Muscle of leg (tissue), 11 donors: ENCODE data around the gene GSAP. TPM values are rescaled to one million over a fixed set of nuclear protein-coding genes. Genes with fewer than 3 reads are reported as not detected.
A peak's percentile ranks its signal among the peaks of the same experiment; 100 is the strongest.
"Not testable (repeated sequence)": the region's sequence is repeated elsewhere in the genome, so short reads cannot be mapped to it uniquely, and the experiment has no call there.

Experiments used
- DNase-seq: peaks from one replicate; pipeline ENCODE4 v3.0.0; 2013
- H3K27ac ChIP-seq: one replicate; pipeline ENCODE4 v1.5.1; 2013; ENCODE audit warnings: mild to moderate bottlenecking, low read length, control low read depth
- H3K27me3 ChIP-seq: one replicate; pipeline ENCODE4 v1.6.1; 2013; ENCODE audit warnings: low read length; ENCODE audit not compliant: control insufficient read depth, insufficient read depth
- H3K36me3 ChIP-seq: one replicate; pipeline ENCODE4 v1.6.1; 2013; ENCODE audit warnings: low read length; ENCODE audit not compliant: control insufficient read depth, insufficient read depth
- H3K4me1 ChIP-seq: one replicate; pipeline ENCODE4 v1.6.1; 2013; ENCODE audit warnings: low read length; ENCODE audit not compliant: control insufficient read depth, insufficient read depth
- H3K4me3 ChIP-seq: one replicate; pipeline ENCODE4 v1.5.1; 2013; ENCODE audit warnings: low read length, control low read depth
- H3K9me3 ChIP-seq: replicated peaks from 2 replicates; pipeline ENCODE4 v1.6.1; 2013; ENCODE audit warnings: low read depth, low read length; ENCODE audit not compliant: control insufficient read depth
- WGBS: methylation state at CpG from one replicate; pipeline ENCODE4 v1.1.5; 2013; ENCODE audit warnings: missing lambda C conversion rate; ENCODE audit not compliant: insufficient coverage; 5-methylcytosine and 5-hydroxymethylcytosine counted together
- polyA plus RNA-seq, 8 donors: library from polyadenylated mRNA; unstranded; fragments of 120-200 nt; gene quantifications; one replicate each; pipeline versions ENCODE4 v1.2.1 to v1.2.3, GENCODE V29; 2013; ENCODE audit warnings: inconsistent platforms in 1 of 8, low replicate concordance in 1 of 8; ENCODE audit not compliant: insufficient read length in 8 of 8, insufficient read depth in 1 of 8
- total RNA-seq: library from RNA; stranded (reverse); fragments of 120-200 nt; gene quantifications from one replicate; pipeline ENCODE4 v1.2.4, GENCODE V29; 2013

The GSAP gene
- total and polyA plus RNA-seq, 9 donors: 2.3 to 5.6 (median 4.2) TPM

DNA sequence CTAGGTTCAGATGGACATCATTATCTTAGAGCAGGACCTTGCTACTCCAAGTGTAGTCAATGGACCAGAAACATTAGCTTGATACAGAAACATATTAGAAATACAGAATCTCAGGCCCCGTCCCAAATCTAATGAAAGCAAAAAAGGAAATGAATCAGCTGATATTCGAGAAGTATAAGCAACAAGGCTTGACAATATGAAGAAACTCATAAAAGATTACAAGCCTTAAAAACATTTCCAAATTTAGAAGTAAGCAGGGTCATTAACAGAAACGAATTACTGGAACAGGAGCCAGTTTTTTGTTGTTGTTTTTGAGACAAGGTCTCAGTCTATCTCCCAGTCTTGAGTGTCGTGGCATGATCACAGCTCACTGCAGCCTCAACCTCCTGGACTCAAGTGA is 40.5 kb upstream of the GSAP start:
- Histone ChIP-seq H3K9me3 (no peaks in the 10 kb centered on the region), H3K4me1 (peaks cover 10% of the 10 kb centered on the region), H3K4me3 (no peak overlapping the region), H3K27ac (no peak overlapping the region), H3K27me3 (no peaks in the 10 kb centered on the region), H3K36me3 (no peaks in the 10 kb centered on the region)
- WGBS: no CpG with 5 or more reads among the region's 4 CpGs
- no peak for DNase-seq

DNA sequence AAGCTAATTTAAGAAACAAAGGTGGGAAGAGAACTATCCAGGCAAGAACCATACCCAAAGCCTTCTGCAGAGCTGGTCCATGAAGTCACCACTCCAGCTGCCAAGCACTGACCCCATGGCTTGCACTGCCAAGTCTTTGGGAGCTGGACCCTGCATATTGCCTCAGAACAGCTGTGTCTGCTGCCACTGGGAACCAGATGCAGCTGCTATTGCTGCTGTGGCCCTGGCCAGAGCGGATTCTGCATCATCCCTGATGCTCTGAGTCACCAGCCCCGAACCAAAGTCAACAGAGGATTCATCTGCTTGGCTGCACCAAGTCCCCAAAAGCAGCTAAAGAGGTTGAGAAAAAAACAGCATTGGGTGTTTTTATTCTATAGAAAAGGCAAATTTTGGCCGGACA is 39.2 kb upstream of the GSAP start:
- Histone ChIP-seq H3K27ac (peak overlapping the region; percentile 18), H3K4me3 (no peak overlapping the region), H3K9me3 (no peaks in the 10 kb centered on the region), H3K4me1 (peaks cover 10% of the 10 kb centered on the region), H3K36me3 (no peaks in the 10 kb centered on the region), H3K27me3 (no peaks in the 10 kb centered on the region)
- peak; percentile 87 for DNase-seq
- 81% methylated on average over 3 of the region's 3 CpGs for whole genome bisulfite sequencing

DNA sequence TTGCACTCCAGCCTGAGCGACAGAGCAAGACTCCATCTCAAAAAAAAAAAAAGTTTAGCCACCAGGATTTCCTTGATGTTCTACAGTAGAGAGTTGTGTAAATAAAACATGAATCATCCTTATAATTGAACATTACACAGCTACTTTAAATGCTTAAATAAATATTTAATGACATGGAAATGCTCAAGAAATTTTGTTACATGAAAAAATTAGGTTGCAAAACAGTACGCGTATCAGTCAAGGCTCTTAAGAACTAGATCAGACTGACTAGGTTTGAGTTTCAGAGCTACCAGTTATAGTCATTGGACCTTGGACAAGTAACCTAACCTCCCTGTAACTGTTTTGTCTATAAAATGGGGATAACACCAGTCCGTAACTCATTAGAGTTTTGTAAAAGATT is 38.7 kb upstream of the GSAP start:
- peaks cover 10% of the 10 kb centered on the region for H3K4me1 ChIP-seq
- H3K27me3 ChIP-seq: no peaks in the 10 kb centered on the region
- H3K4me3 ChIP-seq: no peak overlapping the region
- no peak for DNase-seq
- peak overlapping the region; percentile 21 for H3K27ac ChIP-seq
- no CpG with 5 or more reads among the region's 4 CpGs for WGBS
- no peaks in the 10 kb centered on the region for H3K36me3 ChIP-seq
- H3K9me3 ChIP-seq: no peaks in the 10 kb centered on the region

DNA sequence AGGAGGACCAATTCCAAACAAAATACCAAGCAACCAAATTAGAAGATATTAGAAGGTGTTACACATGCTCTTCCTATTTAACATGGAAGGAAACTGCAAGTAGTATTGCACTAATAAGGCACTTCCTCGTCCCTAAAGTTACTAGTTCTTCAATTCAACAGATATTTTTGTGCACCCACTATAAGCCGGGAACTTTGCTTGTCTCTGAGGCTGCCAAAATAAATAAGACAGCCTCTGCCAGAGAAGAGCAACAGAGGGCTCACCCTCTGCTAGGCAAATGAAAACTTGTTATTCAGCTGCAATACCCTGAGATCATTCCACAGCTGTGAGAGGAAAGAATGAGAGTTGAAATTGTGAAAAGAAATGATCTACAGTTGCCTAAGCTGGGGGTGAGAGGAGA is 37.4 kb upstream of the GSAP start:
- Histone ChIP-seq H3K36me3 (no peaks in the 10 kb centered on the region), H3K27me3 (no peaks in the 10 kb centered on the region), H3K9me3 (no peaks in the 10 kb centered on the region), H3K4me1 (peaks cover 10% of the 10 kb centered on the region), H3K4me3 (no peak overlapping the region), H3K27ac (no peak overlapping the region)
- 31% methylated on average over 2 of the region's 2 CpGs for WGBS
- peak; percentile 37 for DNase-seq

DNA sequence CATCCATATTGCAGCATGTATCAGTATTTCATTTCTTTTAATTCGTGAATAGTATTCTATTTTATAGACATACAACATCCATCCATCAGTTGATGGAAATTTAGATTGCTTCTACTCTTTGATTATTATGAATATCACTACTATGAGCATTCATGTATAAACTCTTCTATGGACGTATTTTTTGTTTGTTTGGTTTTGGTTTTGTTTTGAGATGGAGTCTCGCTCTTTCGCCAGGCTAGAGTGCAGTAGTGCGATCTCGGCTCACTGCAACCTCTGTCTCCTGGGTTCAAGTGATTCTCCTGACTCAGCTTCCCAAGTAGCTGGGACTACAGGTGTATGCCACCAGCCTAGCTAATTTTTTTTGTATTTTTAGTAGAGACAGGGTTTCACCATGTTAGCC is 35.8 kb upstream of the GSAP start:
- not testable (repeated sequence) for H3K9me3 ChIP-seq, H3K27ac ChIP-seq, DNase-seq, H3K27me3 ChIP-seq, H3K4me1 ChIP-seq, H3K4me3 ChIP-seq, H3K36me3 ChIP-seq
- WGBS: 93% methylated on average over 3 of the region's 6 CpGs

DNA sequence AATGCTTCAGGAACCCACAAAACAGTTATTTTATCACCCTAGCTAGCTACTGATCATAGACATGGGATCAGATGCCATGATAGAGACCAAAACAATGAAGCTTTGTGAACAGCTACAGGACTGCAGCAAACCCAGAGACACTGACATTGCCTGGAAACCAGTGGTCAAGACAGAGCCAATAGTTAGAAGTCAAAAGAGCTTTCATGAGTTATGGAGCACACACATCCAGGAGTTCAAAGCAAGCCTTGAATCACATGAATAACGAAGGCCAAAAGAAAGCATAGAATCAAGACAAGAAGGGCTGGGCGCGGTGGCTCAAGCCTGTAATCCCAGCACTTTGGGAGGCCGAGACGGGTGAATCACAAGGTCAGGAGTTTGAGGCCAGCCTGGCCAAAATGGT is 34.5 kb upstream of the GSAP start:
- Histone ChIP-seq H3K27ac (no peak overlapping the region), H3K9me3 (no peaks in the 10 kb centered on the region), H3K4me3 (no peak overlapping the region), H3K4me1 (peaks cover 10% of the 10 kb centered on the region), H3K27me3 (no peaks in the 10 kb centered on the region), H3K36me3 (no peaks in the 10 kb centered on the region)
- DNase-seq: no peak
- 100% methylated on average over 5 of the region's 5 CpGs for WGBS

DNA sequence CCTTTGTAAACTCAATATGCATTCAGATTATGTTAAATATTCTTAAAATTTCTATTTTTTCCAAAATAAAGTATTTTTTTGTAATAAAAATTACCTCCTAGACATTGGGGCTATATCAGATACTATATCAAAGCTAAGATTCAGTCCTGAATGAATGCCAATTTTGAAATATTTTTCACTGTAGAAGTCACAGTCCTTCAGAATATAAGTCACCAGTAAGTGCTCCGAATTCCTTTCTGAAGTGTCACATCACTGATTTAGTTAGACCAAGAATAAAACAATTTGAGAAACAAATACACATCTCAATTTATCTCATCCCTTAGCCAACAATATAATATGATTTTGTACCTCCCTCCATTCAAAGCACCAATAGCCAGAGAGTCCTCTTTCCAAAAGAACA is 33.9 kb upstream of the GSAP start:
- Histone ChIP-seq H3K36me3 (no peaks in the 10 kb centered on the region), H3K9me3 (no peaks in the 10 kb centered on the region), H3K4me1 (peaks cover 10% of the 10 kb centered on the region), H3K27me3 (no peaks in the 10 kb centered on the region), H3K4me3 (no peak overlapping the region), H3K27ac (no peak overlapping the region)
- WGBS: 88% methylated on average over 1 of the region's 1 CpG
- DNase-seq: no peak

DNA sequence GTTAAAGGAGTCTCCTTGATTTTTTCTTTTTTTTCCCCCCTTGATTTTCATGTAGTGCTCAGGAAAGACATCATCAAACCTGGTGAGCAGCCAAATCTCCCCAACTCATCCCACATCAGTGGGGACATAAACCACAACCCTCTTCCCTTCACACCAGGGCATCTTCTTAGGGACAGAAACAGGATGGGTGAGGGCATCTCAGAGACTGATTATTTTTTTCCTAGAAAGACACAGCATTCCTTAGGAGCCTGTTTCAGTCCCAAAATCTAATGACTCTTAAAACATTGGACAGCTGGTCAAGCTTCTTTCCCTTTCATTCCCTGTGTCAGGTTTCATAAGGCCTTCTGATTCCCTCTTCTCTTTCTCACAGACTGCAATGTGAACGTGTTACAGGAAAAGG is 31.5 kb upstream of the GSAP start:
- Histone ChIP-seq H3K27me3 (no peaks in the 10 kb centered on the region), H3K9me3 (no peaks in the 10 kb centered on the region), H3K4me3 (no peak overlapping the region), H3K36me3 (no peaks in the 10 kb centered on the region), H3K4me1 (peaks cover 6% of the 10 kb centered on the region), H3K27ac (no peak overlapping the region)
- WGBS: no CpG with 5 or more reads among the region's 1 CpG
- no peak for DNase-seq

DNA sequence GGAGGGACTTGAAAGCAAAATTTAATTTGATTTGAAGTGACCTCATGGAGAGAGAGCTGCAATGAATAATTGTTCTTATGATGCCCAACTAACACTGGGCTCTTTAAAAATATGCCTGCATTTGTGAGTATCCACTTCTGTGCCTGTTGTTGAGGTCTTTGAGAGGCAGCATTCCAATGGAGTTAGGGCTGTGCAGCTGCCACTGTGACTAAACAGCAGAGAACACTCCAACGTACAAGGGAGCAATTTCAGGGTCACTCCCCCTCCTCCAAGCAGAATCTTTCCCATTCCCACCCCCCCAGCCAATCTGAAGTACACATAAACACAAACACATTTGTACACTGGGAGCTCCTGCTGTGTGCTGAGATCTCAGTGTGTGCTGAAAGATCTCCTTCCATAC is 28.0 kb upstream of the GSAP start:
- H3K9me3 ChIP-seq: no peaks in the 10 kb centered on the region
- no peak overlapping the region for H3K4me3 ChIP-seq
- WGBS: no CpG with 5 or more reads among the region's 1 CpG
- peak overlapping the region; percentile 77 for H3K27ac ChIP-seq
- no peaks in the 10 kb centered on the region for H3K36me3 ChIP-seq
- peaks cover 5% of the 10 kb centered on the region for H3K4me1 ChIP-seq
- peak; percentile 85 for DNase-seq
- H3K27me3 ChIP-seq: no peaks in the 10 kb centered on the region

DNA sequence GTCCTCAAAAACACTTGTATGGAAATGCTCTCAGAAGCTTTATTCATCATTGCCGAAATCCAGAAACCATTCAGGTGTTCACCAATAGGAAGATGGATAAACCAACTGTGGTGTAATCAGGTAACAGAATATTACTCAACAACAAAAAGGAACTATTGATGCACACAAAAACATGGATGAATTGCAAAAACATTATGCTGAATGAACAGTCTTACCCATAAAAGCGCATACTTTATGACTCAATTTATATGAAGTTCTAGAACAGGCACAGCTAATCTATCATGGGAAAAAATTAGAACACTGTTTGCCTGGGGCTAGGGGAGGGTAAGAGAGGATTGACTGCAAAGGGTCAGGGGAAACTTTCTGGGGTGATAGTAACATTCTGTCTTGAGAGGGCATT is 26.9 kb upstream of the GSAP start:
- Histone ChIP-seq H3K9me3 (no peaks in the 10 kb centered on the region), H3K4me3 (no peak overlapping the region), H3K27ac (peak overlapping the region; percentile 77), H3K36me3 (no peaks in the 10 kb centered on the region), H3K27me3 (no peaks in the 10 kb centered on the region), H3K4me1 (peaks cover 5% of the 10 kb centered on the region)
- DNase-seq: no peak
- 100% methylated on average over 1 of the region's 2 CpGs for WGBS

DNA sequence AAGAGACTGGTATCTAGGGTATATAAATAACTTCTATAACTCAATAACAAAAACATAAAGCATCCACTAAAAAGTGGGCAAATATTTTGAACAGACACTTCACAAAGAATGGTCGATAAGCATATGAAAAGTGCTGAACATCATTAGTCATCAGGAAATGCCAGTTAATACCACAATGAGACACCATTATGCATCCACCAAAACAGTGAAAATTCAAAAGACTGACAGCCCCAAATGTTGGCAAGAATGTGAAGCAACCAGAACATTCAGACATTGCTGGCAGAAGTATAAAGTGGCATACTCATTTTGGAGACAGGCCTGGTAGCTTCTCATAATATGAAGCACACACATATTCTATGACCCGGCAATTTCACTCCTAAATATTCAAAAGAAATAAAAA is 26.5 kb upstream of the GSAP start:
- no peak overlapping the region for H3K27ac ChIP-seq
- peaks cover 5% of the 10 kb centered on the region for H3K4me1 ChIP-seq
- H3K9me3 ChIP-seq: no peaks in the 10 kb centered on the region
- no peaks in the 10 kb centered on the region for H3K27me3 ChIP-seq
- peak; percentile 78 for DNase-seq
- no peak overlapping the region for H3K4me3 ChIP-seq
- no peaks in the 10 kb centered on the region for H3K36me3 ChIP-seq
- WGBS: 80% methylated on average over 1 of the region's 2 CpGs
